Hindlimb muscle (tissue), 1 donor: ENCODE results near the gene TSPAN8. TPM values are rescaled to one million over a fixed set of nuclear protein-coding genes. Genes with fewer than 3 reads are reported as not detected.
"Not testable (repeated sequence)": the region's sequence is repeated elsewhere in the genome, so short reads cannot be mapped to it uniquely, and the experiment has no call there.

Experiments
- DNase-seq: peaks from one replicate; pipeline ENCODE4 v3.0.0-alpha.2; 2013
- polyA plus RNA-seq: library from polyadenylated mRNA; unstranded; fragments of 120-200 nt; gene quantifications from one replicate; pipeline ENCODE4 v1.2.1, GENCODE V29; 2013; ENCODE audit not compliant: insufficient read length

TSPAN8 gene
- polyA plus RNA-seq, 1 donor, result 1.3 TPM

GRCh38 chr12:71164166-71164565 is 6.4 kb upstream of the TSPAN8 start:
- DNase-seq, result no peak

DNA sequence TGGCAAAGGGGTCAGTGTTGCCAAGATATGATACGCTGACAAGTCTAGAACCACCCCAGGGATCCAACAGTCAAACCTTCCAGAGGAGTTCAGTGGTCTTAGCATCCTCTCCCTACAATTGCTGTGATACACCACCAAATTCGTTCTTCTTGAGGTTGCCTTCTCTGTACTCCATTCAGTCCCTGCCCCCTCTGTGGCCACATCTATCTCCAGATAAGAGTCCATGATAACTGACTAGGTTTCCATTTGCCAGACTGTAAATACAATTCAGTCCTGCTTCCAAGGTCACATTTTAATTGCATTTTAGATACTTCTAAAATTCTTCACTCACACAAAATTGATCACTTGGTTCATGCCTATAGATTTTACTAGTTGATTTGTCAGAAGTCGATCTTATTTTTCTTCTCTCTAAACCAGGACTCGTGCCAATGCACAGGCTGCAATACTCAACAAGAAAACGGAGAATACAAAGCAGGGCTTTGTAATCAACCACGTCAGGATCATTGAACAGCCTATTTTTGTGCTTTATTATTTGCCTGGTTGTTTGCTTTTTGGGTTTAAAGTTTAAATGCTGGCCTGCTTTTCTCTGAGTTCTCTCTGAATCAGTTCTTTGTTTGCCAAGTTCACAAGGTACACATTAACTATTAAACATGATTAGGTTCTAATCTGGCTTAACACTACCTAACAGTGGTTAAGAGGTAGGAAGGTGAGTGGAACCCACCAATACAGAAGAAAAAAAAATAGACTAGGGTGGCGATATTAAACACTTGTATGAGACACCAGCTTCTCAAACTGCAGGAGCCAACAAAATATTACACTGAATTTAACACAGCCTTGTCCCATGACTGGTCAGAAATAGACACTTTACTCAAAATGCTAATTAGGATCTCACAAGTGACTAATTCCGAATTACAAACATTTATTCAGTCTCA is 5.3 kb upstream of the TSPAN8 start:
- DNase-seq, result no peak

DNA sequence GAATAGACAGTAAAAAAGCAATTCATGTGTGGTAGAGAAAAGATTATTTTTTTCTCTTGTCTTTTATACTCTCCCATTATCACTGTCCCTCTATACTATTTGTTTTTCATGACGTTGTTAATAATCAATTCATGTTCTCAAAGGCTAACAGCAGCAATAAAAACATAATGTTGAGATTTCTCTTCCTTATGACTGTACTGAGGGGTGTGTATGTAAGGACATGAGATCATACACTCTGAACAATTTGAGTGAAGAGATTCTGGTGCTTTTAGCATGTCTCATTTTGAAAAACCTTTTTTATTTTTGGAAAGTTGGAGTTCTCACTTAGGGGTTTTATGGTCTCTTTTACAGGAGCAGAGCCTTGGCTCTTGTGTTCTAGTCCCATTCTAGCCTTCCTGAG is 3.8 kb upstream of the TSPAN8 start:
- no peak for DNase-seq

GRCh38 chr12:71160585-71160984 is 2.8 kb upstream of the TSPAN8 start:
- no peak for DNase-seq

DNA sequence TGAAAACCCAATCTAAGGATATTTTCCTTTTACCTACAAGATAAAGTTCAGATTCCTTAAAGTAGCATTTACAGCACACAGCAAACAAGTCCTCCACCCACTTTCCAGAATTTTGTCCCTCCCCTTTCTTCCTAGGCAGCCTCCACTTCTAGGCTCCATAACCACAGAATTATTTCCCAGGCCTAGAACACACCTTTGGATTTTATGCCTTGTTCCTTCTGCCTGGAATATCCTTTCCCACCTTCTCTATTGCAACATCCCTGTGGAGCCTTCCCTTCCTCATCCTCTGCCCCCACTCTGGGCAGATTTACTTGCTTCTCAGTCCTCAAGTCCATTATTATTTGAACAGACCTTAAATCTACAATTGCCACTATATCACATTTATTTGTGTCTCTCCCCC is 2.1 kb upstream of the TSPAN8 start:
- no peak for DNase-seq

GRCh38 chr12:71159264-71159663 is 1.5 kb upstream of the TSPAN8 start:
- DNase-seq, result no peak

DNA sequence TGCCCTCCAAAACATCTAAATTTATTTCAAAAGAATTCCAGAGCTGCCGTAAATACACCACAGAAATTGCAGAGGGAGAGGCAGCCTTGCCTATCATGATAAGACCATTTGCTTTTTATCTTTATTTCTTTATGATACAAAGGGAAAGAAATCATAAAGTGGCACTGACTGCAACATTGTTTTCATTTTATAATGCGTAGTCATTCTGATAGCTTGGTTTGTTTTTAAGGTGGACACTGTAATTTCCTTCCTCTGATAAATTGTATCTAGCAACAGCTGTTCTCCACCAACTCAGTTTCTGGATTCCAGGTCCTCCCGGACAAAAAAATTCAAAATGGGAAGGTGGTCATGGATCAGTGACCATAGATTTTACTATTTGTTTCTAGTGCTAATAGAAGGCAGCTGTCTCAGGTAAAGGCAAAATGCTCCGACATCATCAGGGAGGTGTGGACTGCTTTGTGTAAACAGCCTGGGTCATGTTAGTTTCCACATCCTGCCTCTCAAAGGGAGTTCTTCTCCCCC is 623 bp upstream of the TSPAN8 start:
- no peak for DNase-seq

DNA sequence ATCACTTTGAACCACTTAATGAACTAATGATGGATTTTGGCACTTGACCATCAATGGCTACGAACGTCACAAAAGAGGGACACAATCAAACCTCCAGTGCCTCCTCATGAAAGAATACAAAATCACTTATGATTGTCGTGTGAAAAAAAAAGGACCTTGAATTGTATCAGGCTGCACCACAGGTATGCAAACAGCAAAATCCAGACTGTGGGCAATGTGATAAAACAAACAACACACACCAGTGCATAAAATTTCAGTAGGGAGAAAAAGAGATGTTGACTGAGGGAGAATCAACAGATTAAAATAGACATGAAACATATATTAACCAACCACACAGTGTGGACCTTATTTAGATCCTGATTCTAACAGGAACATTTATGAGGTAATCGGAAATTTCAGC is 2.6 kb downstream of the TSPAN8 start:
- DNase-seq, result no peak

GRCh38 chr12:71152851-71153250 is 4.9 kb downstream of the TSPAN8 start:
- no peak for DNase-seq

DNA sequence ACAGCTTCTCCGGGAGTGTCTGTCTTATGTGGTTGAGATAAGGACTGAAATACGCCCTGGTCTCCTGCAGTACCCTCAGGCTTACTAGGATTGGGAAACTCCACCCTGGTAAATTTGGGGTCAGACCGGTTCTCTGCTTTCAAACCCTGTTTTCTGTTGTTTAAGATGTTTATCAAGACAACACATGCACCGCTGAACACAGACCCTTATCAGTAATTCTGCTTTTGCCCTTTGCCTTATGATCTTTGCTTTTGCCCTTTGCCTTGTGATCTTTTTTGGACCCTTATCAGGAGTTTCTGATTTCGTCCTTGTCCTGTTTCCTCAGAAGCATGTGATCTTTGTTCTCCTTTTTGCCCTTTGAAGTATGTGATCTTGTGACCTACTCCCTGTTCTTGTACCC is 7.8 kb downstream of the TSPAN8 start:
- DNase-seq, result not testable (repeated sequence)

DNA sequence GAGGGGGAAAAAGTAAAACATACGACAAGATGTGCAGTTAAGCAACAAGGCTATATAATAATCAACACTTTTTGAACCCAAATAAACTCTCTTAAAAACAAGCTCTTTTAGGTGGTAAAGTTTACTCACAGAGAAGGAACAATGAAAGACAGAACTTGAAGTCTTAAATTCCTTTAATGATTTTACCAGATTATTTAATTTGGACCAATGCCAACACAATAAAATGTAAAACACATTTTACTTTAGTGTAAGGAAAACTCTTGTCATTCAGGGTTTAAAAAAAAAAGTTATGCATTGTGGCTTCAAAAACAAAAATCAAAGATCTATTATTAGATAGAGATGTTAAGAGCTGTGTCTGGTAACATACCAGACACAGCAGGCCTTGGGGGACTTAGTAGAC is 13.1 kb downstream of the TSPAN8 start:
- no peak for DNase-seq

DNA sequence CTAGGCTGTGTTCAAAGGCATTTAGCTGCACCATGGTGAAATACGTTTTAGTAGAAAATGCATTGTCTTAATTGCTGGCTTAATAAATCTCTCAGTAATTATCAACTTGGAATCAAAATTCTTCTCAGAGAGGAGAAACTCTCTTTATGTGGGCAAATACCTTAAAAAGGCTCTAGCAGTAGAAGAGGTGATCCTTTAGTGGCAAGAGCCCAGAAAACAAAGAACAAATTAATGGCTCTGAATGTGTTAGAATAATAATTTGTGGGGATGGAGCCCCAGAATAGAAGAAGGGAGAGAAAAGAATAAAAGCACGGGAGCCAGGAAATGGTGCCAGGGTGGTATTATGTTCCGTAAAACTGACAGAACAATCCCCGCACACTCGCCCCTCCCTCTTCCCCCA is 14.8 kb downstream of the TSPAN8 start:
- no peak for DNase-seq

GRCh38 chr12:71142016-71142415 is 15.8 kb downstream of the TSPAN8 start:
- DNase-seq, result no peak

DNA sequence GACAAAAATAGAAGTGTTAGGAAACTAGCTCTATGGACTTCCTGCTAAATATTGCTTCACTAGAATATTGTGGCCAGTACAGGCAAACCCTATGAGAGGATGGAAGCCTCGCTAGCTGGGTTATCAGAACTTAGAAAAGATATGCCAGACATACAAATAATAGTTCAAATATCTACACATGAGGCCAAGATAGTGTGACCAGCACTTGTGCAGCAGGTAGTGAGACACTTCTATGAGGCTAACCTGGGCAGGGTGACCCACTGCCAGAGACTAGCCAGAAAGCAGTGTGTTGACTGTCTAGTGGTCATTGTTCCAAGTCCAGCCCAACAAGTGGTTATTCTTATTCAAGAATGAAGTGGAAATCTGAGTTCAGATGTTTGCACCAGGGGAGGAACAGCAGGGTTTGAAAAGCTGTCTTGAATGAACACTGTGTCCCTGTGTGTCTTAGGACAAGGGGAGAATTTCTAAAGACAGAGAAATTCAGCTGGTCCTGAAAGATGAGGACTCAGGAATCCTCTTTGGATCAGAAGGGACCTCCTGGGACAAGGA is 16.3 kb downstream of the TSPAN8 start:
- no peak for DNase-seq

GRCh38 chr12:71139153-71139735 is 18.6 kb downstream of the TSPAN8 start:
- DNase-seq, result no peak

GRCh38 chr12:71138011-71138410 is 19.8 kb downstream of the TSPAN8 start:
- no peak for DNase-seq

DNA sequence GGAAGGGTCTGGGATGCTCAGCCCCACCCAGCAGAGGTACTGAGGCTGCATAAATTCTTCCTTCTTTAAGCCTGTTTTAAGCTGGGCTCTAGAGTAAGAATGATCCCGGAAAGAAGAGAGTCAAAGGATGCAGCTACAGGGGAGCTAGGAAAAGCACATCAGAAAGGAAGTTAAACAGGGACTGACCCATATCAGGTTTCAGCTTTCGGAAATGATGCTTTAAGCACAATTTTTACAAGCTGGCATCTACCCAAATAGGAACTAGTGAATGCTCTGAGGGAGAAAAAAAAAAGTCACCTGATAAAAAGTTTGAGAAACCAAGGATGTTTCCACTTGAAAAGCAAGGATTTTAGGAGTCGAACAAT is 22.0 kb downstream of the TSPAN8 start:
- no peak for DNase-seq

DNA sequence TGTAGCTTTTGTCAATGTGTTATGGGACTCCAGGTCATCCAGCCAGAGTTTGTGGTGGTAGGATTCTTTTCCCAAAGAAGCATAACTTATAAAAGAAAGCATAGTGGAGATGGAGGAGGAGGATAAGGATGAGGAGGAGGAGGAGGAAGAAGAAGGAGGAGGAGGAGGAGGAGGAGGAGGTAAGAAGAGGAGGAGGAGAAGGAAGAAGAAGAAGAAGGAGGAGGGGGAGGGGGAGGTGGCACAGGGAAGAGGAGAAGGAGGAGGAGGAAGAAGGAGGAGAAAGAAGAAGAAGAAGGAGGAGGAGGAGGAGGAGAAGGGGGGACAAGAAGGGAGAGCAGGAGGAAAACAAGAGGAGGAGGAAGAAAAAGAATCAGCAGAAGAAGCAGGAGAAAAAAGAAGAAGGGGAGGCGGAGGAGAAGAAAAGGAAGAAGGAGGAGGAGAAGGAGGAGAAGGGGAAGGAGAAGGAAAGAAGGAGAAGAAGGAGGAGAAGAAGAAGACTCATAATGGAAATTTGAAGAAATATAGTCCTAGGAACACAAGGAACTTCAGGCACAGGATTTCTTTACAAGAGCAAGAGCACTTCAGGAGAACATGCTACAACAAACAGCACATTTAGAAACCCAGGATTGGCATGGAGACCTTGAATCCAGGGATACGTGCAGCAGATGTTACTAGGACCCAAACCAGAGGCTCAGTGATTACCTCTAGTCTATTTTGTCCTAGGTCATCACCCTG is 22.6 kb downstream of the TSPAN8 start:
- no peak for DNase-seq

DNA sequence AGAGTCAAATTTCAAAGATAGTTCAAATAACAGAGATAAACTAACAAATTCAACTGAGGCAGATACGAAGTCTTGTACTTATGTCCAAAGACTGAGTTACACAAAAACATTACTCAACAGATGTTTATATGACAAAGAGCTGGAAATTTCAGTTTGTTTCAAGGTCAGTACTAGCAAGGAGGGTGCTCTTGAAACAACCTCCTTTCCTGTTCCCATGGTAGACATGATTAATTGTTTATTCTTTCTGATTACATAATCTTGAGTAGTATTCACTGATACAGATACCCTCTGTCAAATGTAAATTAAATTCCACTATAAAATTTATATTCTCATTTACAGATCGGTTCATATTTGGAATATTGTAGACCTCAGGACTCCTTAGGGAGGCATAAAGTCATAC is 23.4 kb downstream of the TSPAN8 start:
- DNase-seq, result no peak

- no peak for DNase-seq
Measured at GRCh38 chr12:71130521-71131069, 27.2 kb downstream of the TSPAN8 start.

DNA sequence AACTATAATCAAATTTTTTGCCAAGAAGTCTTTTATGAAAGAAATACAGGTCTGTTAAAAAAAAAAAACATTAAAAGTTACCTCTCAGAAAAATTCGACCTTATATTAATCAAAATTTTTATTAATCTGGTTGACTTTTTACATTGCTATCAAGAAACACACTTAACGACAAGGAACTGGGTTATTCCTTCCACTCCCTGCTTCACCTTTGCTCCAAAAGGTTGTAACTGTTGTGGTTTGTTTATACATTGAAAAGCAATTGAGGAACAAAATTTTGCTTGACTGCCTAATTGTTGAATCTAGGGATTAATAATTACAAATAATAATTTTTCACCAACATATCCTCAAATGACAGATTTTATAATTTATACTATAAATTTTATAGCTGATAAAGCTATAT is 28.4 kb downstream of the TSPAN8 start:
- DNase-seq, result no peak

DNA sequence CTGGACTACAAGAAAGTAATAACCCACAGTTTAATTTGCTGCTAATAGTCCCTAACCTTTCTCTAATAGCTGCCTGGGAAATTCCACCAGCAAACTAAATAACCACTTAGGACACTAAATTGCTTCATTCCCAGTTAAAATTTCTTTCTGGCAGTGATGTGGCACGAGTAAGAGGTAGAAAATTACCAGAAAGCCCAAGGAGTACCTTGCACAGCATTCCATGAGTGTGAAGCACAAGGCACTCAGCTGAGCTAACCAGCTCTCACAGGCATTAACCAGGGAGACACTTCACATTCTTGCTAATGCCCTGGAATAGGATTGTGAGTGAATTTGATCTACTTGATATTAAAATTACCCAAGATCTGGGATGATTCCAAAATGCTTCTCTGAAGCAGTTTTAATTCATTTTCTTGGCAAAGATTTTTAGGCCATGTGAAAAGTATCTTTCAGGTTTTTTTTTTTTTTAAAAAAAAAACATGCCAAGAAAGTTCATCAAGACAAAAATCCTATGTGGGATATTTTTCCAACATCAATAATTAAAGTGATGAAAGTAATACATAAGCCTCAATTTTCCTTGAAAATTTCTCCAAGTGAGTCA is 29.5 kb downstream of the TSPAN8 start:
- DNase-seq, result no peak
